GM12891 (cell line): Measurements from ENCODE around the gene GATAD2A.

Source experiments
- PAX5 ChIP-seq: IDR thresholded peaks from 2 replicates; pipeline ENCODE4 v1.6.1; 2011; ENCODE audit warnings: low read length, moderate library complexity, mild to moderate bottlenecking; ENCODE audit not compliant: insufficient read depth, severe bottlenecking
- POLR2A ChIP-seq: IDR thresholded peaks from 2 replicates; pipeline ENCODE4 v1.6.1; 2011; ENCODE audit warnings: low read depth, low read length, control low read depth
- POLR2AphosphoS5 ChIP-seq: IDR thresholded peaks from 2 replicates; pipeline ENCODE4 v1.6.1; 2011; ENCODE audit warnings: low read depth, low read length, control low read depth

GRCh38 chr19:19540715-19541515 lies 135.4 kb downstream of the GATAD2A start:
- TF ChIP-seq POLR2A (no peak), PAX5 (no peak), POLR2AphosphoS5 (no peak)
